ENCODE measurements around the gene SHC4. TPM values are rescaled to one million over a fixed set of nuclear protein-coding genes. Genes with fewer than 3 reads are reported as not detected.

The SHC4 gene
- total and polyA plus RNA-seq, 9 of the 15 experiments (the other 6 are each of a cell fraction or from before 2014, with no cell fraction given), result 0.43 to 1.2 (median 0.67) TPM

DNA sequence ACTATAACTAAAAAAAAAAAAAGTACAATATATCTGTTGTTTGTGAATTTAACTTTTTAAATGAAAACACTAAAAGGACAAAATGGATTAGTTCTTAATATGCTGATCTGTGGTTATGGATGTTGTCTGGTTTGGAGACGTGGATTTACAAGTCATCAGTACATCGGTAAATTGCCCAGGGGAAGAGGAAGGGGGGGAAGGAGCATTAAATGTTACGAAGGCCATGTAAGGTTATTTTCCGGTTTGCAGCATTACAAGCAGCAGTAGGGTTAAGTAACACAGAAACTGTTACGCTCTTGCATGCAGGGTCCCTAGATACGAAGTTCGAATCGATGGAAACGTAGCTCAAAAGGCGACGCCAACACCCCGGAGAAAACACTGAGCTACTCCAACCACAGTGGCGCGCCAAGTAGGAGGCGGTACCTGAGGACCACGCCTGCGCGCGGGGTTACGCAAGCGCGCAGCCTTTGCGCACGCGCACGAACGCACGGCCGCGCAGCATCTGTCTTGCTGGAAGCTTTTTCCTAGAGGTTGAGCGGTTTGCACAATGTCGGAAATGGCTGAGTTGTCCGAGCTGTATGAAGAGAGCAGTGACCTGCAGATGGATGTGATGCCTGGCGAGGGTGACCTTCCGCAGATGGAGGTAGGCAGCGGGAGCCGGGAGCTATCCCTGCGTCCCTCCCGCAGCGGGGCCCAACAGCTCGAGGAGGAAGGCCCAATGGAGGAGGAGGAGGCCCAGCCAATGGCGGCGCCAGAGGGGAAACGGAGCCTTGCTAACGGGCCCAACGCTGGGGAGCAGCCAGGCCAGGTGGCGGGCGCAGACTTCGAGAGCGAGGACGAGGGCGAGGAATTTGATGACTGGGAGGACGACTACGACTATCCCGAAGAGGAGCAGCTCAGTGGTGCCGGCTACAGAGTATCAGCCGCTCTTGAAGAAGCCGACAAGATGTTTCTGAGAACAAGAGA lies 85.8 kb downstream of the SHC4 start, which contains the start of gene EID1 (continued):
- TF ChIP-seq, protein P1, sequence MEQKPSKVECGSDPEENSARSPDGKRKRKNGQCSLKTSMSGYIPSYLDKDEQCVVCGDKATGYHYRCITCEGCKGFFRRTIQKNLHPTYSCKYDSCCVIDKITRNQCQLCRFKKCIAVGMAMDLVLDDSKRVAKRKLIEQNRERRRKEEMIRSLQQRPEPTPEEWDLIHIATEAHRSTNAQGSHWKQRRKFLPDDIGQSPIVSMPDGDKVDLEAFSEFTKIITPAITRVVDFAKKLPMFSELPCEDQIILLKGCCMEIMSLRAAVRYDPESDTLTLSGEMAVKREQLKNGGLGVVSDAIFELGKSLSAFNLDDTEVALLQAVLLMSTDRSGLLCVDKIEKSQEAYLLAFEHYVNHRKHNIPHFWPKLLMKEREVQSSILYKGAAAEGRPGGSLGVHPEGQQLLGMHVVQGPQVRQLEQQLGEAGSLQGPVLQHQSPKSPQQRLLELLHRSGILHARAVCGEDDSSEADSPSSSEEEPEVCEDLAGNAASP (IDR thresholded peaks at IDR 0.05), result no peak
- TF ChIP-seq ZFP1 (CRISPR knock-in tag; IDR thresholded peaks at IDR 0.05) (no peak), RBBP5 (IDR thresholded peaks at IDR 0.05; ENCODE audit: borderline replicate concordance, insufficient read depth, low read length, poor library complexity, severe bottlenecking) (peak; percentile 92), POLR2H (tag; IDR thresholded peaks at IDR 0.05; ENCODE audit: low read depth) (peak; percentile 69), POLR2A (conservative IDR thresholded peaks at IDR 0.05) (peak; percentile 90)
- TF ChIP-seq, protein P2, sequence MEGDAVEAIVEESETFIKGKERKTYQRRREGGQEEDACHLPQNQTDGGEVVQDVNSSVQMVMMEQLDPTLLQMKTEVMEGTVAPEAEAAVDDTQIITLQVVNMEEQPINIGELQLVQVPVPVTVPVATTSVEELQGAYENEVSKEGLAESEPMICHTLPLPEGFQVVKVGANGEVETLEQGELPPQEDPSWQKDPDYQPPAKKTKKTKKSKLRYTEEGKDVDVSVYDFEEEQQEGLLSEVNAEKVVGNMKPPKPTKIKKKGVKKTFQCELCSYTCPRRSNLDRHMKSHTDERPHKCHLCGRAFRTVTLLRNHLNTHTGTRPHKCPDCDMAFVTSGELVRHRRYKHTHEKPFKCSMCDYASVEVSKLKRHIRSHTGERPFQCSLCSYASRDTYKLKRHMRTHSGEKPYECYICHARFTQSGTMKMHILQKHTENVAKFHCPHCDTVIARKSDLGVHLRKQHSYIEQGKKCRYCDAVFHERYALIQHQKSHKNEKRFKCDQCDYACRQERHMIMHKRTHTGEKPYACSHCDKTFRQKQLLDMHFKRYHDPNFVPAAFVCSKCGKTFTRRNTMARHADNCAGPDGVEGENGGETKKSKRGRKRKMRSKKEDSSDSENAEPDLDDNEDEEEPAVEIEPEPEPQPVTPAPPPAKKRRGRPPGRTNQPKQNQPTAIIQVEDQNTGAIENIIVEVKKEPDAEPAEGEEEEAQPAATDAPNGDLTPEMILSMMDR (IDR thresholded peaks at IDR 0.05 in 2 of 3, conservative IDR thresholded peaks at IDR 0.05 in 1 of 3; ENCODE audit: insufficient read depth in 2 of 3, low read depth in 1 of 3, low read length in 3 of 3), result 0 out of 6 replicates have a peak, but pooled peaks of 1 of the 3 experiments have one; percentile 25
- TF ChIP-seq, protein P3, sequence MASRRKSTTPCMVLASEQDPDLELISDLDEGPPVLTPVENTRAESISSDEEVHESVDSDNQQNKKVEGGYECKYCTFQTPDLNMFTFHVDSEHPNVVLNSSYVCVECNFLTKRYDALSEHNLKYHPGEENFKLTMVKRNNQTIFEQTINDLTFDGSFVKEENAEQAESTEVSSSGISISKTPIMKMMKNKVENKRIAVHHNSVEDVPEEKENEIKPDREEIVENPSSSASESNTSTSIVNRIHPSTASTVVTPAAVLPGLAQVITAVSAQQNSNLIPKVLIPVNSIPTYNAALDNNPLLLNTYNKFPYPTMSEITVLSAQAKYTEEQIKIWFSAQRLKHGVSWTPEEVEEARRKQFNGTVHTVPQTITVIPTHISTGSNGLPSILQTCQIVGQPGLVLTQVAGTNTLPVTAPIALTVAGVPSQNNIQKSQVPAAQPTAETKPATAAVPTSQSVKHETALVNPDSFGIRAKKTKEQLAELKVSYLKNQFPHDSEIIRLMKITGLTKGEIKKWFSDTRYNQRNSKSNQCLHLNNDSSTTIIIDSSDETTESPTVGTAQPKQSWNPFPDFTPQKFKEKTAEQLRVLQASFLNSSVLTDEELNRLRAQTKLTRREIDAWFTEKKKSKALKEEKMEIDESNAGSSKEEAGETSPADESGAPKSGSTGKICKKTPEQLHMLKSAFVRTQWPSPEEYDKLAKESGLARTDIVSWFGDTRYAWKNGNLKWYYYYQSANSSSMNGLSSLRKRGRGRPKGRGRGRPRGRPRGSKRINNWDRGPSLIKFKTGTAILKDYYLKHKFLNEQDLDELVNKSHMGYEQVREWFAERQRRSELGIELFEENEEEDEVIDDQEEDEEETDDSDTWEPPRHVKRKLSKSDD (conservative IDR thresholded peaks at IDR 0.05; ENCODE audit: low read length), result 0 out of 2 replicates have a peak, but pooled peaks have one; percentile 76
- TF ChIP-seq, protein P4, sequence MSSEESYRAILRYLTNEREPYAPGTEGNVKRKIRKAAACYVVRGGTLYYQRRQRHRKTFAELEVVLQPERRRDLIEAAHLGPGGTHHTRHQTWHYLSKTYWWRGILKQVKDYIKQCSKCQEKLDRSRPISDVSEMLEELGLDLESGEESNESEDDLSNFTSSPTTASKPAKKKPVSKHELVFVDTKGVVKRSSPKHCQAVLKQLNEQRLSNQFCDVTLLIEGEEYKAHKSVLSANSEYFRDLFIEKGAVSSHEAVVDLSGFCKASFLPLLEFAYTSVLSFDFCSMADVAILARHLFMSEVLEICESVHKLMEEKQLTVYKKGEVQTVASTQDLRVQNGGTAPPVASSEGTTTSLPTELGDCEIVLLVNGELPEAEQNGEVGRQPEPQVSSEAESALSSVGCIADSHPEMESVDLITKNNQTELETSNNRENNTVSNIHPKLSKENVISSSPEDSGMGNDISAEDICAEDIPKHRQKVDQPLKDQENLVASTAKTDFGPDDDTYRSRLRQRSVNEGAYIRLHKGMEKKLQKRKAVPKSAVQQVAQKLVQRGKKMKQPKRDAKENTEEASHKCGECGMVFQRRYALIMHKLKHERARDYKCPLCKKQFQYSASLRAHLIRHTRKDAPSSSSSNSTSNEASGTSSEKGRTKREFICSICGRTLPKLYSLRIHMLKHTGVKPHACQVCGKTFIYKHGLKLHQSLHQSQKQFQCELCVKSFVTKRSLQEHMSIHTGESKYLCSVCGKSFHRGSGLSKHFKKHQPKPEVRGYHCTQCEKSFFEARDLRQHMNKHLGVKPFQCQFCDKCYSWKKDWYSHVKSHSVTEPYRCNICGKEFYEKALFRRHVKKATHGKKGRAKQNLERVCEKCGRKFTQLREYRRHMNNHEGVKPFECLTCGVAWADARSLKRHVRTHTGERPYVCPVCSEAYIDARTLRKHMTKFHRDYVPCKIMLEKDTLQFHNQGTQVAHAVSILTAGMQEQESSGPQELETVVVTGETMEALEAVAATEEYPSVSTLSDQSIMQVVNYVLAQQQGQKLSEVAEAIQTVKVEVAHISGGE (CRISPR knock-in tag; IDR thresholded peaks at IDR 0.05), result no peak
- TF ChIP-seq, protein P5, sequence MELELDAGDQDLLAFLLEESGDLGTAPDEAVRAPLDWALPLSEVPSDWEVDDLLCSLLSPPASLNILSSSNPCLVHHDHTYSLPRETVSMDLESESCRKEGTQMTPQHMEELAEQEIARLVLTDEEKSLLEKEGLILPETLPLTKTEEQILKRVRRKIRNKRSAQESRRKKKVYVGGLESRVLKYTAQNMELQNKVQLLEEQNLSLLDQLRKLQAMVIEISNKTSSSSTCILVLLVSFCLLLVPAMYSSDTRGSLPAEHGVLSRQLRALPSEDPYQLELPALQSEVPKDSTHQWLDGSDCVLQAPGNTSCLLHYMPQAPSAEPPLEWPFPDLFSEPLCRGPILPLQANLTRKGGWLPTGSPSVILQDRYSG (tag; conservative IDR thresholded peaks at IDR 0.05; ENCODE audit: low read depth), result no peak
- TF ChIP-seq, protein P6, sequence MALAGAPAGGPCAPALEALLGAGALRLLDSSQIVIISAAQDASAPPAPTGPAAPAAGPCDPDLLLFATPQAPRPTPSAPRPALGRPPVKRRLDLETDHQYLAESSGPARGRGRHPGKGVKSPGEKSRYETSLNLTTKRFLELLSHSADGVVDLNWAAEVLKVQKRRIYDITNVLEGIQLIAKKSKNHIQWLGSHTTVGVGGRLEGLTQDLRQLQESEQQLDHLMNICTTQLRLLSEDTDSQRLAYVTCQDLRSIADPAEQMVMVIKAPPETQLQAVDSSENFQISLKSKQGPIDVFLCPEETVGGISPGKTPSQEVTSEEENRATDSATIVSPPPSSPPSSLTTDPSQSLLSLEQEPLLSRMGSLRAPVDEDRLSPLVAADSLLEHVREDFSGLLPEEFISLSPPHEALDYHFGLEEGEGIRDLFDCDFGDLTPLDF (CRISPR knock-in tag; IDR thresholded peaks at IDR 0.05), result no peak; the same call in 1 of the 2 replicates

Measured in K562 (cell line).